HL-60/S4 treated with phorbol 12-myristate 13-acetate at 8.2 ng/mL for 4 days and 3 days (cell line): ENCODE data around the gene ERFE.

ENCODE experiments used
- in situ Hi-C: fragments of 300-500 bp; cut with MboI; formaldehyde crosslinking; loops from 2 replicates; pipeline ENCODE4 v1.15.0; 2022; ENCODE audit warnings: low sequenced_read_pairs

ERFE gene

GRCh38 chr2:238139196-238140039 lies 19.4 kb upstream of the ERFE start:
- in situ Hi-C loops: no loop called here

- in situ Hi-C loops: no loop called here
These were observed 18.7 kb upstream of the ERFE start for GRCh38 chr2:238140040-238140439.

- in situ Hi-C loops: no loop called here
These were observed 17.8 kb upstream of the ERFE start for GRCh38 chr2:238140721-238141540.

GRCh38 chr2:238141541-238142318 lies 17.0 kb upstream of the ERFE start:
- in situ Hi-C loops: no loop called here

GRCh38 chr2:238142382-238143205 lies 16.2 kb upstream of the ERFE start:
- in situ Hi-C loops: no loop called here

- in situ Hi-C loops: no loop called here
These were observed 15.4 kb upstream of the ERFE start for GRCh38 chr2:238143239-238143951.

GRCh38 chr2:238144262-238144661 lies 14.5 kb upstream of the ERFE start:
- in situ Hi-C loops: no loop called here

GRCh38 chr2:238145046-238145445 lies 13.7 kb upstream of the ERFE start:
- in situ Hi-C loops: no loop called here

- in situ Hi-C loops: no loop called here
These were observed 12.9 kb upstream of the ERFE start for GRCh38 chr2:238145851-238146250.

- in situ Hi-C loops: no loop called here
These were observed 11.8 kb upstream of the ERFE start for GRCh38 chr2:238146884-238147544.

GRCh38 chr2:238148981-238149380 lies 9.8 kb upstream of the ERFE start:
- in situ Hi-C loops: no loop called here

GRCh38 chr2:238149841-238150572 lies 8.8 kb upstream of the ERFE start:
- in situ Hi-C loops: no loop called here

- in situ Hi-C loops: no loop called here
These were observed 8.1 kb upstream of the ERFE start for GRCh38 chr2:238150686-238151085.

- in situ Hi-C loops: no loop called here
These were observed 7.6 kb upstream of the ERFE start for GRCh38 chr2:238151205-238151604.

GRCh38 chr2:238151628-238152235 lies 7.0 kb upstream of the ERFE start:
- in situ Hi-C loops: no loop called here

- in situ Hi-C loops: no loop called here
These were observed 5.7 kb upstream of the ERFE start for GRCh38 chr2:238152771-238153688.

GRCh38 chr2:238154570-238154969 lies 4.2 kb upstream of the ERFE start:
- in situ Hi-C loops: no loop called here
